GM12878 (cell line): ENCODE measurements around the gene GPR137B. TPM values are rescaled to one million over a fixed set of nuclear protein-coding genes. Genes with fewer than 3 reads are reported as not detected.
A peak's percentile ranks its signal among the peaks of the same experiment; 100 is the strongest.

Source experiments
- ATAC-seq: fragments of 200-7000 bp; cut with Tn5 transposase; 3 replicates; pipeline ENCODE4 v1.9.1; 2020; ENCODE audit warnings: mild to moderate bottlenecking, moderate library complexity
- BruUV-seq: library from RNA; stranded (reverse); fragments of 400-500 nt; replicated peaks from 2 replicates; lab custom pipeline; 2021; lab: Mats Ljungman, UMichigan
- CTCF ChIA-PET: fragments of 300-600 bp; sonication (Branson Sonifier 250); formaldehyde crosslinking; extraction: SDS; loops from one replicate; lab custom pipeline; 2021; ENCODE audit warnings: inconsistent platforms; lab: Yijun Ruan, JAX
- POLR2A ChIA-PET: fragments of 350-600 bp; formaldehyde crosslinking; extraction: SDS; loops from one replicate; lab custom pipeline; 2021; ENCODE audit warnings: inconsistent platforms; lab: Charles Lee
- RAD21 ChIA-PET: fragments of 300-600 bp; sonication (Branson Sonifier 250); formaldehyde crosslinking; loops from one replicate; lab custom pipeline; 2023; ENCODE audit warnings: antibody characterized with exemption; ENCODE audit not compliant: unreplicated experiment; lab: Charles Lee
- SMC1A ChIA-PET: fragments of 300-600 bp; sonication (Branson Sonifier 250); formaldehyde crosslinking; loops from one replicate; lab custom pipeline; 2023; ENCODE audit not compliant: unreplicated experiment, uncharacterized antibody; lab: Charles Lee
- DNase-seq: peaks from one replicate; pipeline ENCODE4 v3.0.0-alpha.2; 2011; ENCODE audit warnings: low read depth, low spot score
- FAIRE-seq: peaks from 3 replicates; lab custom pipeline; 2011; peaks lifted over from hg19 to GRCh38; lab: Jason Lieb, UNC
- H2AFZ ChIP-seq: 2 replicates; pipeline ENCODE4 v1.6.0; 2011; ENCODE audit warnings: low read depth, low read length, control low read depth; ENCODE audit not compliant: control insufficient read depth
- H3K27ac ChIP-seq: 2 replicates; pipeline ENCODE4 v1.5.1; 2011; ENCODE audit warnings: control low read depth; ENCODE audit not compliant: control insufficient read depth, insufficient read depth
- H3K27me3 ChIP-seq, 2 experiments: replicated peaks in 1 of 2; 2 replicates each; pipeline versions ENCODE4 v1.6.0 to v1.6.1; 2011; ENCODE audit warnings: low read length in 1 of 2; ENCODE audit not compliant: control insufficient read depth in 2 of 2, insufficient read depth in 2 of 2
- H3K36me3 ChIP-seq, 2 experiments: 2 replicates each; pipeline ENCODE4 v1.5.1; 2011; ENCODE audit warnings: low read length in 1 of 2; ENCODE audit not compliant: control insufficient read depth in 2 of 2, insufficient read depth in 2 of 2
- H3K4me1 ChIP-seq: 2 replicates; pipeline ENCODE4 v1.6.1; 2011; ENCODE audit warnings: mild to moderate bottlenecking, low read length, moderate library complexity, mixed read lengths; ENCODE audit not compliant: control insufficient read depth, insufficient read depth
- H3K4me2 ChIP-seq: 2 replicates; pipeline ENCODE4 v1.6.0; 2011; ENCODE audit warnings: control low read depth; ENCODE audit not compliant: control insufficient read depth, insufficient read depth
- H3K4me3 ChIP-seq: fragments of 200-600 bp; sonication (generic); 2 replicates; pipeline ENCODE4 v1.5.1; 2016
- H3K79me2 ChIP-seq: 2 replicates; pipeline ENCODE4 v1.6.0; 2011; ENCODE audit warnings: low read length; ENCODE audit not compliant: control insufficient read depth, insufficient read depth
- H3K9ac ChIP-seq: 2 replicates; pipeline ENCODE4 v1.8.0; 2011; ENCODE audit warnings: low read length, control low read depth, mixed read lengths; ENCODE audit not compliant: control insufficient read depth, insufficient read depth
- H3K9me3 ChIP-seq: replicated peaks from 3 replicates; pipeline ENCODE4 v1.5.1; 2011; ENCODE audit warnings: mild to moderate bottlenecking, low read length; ENCODE audit not compliant: control insufficient read depth, insufficient read depth
- H4K20me1 ChIP-seq: 2 replicates; pipeline ENCODE4 v1.6.0; 2011; ENCODE audit not compliant: control insufficient read depth, insufficient read depth
- CHD4 ChIP-seq: fragments of 200-600 bp; sonication (generic); IDR thresholded peaks from 2 replicates; pipeline ENCODE4 v1.6.1; 2016; ENCODE audit warnings: mild to moderate bottlenecking
- EP300 ChIP-seq, 2 experiments: fragments of 150-350 bp in 1 of 2; IDR thresholded peaks; 2 replicates each; pipeline ENCODE4 v1.6.1; 2011 to 2012; ENCODE audit warnings: low read depth in 2 of 2, low read length in 2 of 2, borderline replicate concordance in 1 of 2, improper control_type of control experiment in 1 of 2, inconsistent platforms in 1 of 2; ENCODE audit not compliant: control insufficient read depth in 1 of 2
- HDGF ChIP-seq: fragments of 450-650 bp; IDR thresholded peaks from 2 replicates; pipeline ENCODE4 v1.6.1; 2016; ENCODE audit warnings: antibody characterized with exemption
- MAX ChIP-seq: IDR thresholded peaks from 2 replicates; pipeline ENCODE4 v1.6.1; 2012; ENCODE audit warnings: low read depth, low read length, improper control_type of control experiment
- NR2C2 ChIP-seq: IDR thresholded peaks from 2 replicates; pipeline ENCODE4 v1.6.1; 2011; ENCODE audit warnings: borderline replicate concordance, low read depth; ENCODE audit not compliant: control insufficient read depth, insufficient read length
- POLR2A ChIP-seq: IDR thresholded peaks from 2 replicates; pipeline ENCODE4 v1.6.1; 2011; ENCODE audit warnings: low read depth, mild to moderate bottlenecking, low read length
- POLR2AphosphoS2 ChIP-seq: IDR thresholded peaks from 2 replicates; pipeline ENCODE4 v1.6.1; 2011; ENCODE audit warnings: low read depth, mild to moderate bottlenecking, low read length, improper control_type of control experiment, moderate library complexity
- POLR2AphosphoS5 ChIP-seq: IDR thresholded peaks from 2 replicates; pipeline ENCODE4 v1.6.1; 2011; ENCODE audit warnings: mild to moderate bottlenecking, low read length, inconsistent platforms
- RAD21 ChIP-seq: IDR thresholded peaks from 2 replicates; pipeline ENCODE4 v1.6.1; 2011; ENCODE audit warnings: mild to moderate bottlenecking, low read depth, low read length, moderate library complexity; ENCODE audit not compliant: insufficient read depth
- REST ChIP-seq: IDR thresholded peaks from 2 replicates; pipeline ENCODE4 v1.6.1; 2012; ENCODE audit warnings: mild to moderate bottlenecking, low read depth, low read length
- USF1 ChIP-seq: IDR thresholded peaks from 2 replicates; pipeline ENCODE4 v1.6.1; 2011; ENCODE audit warnings: borderline replicate concordance, low read depth, mild to moderate bottlenecking, moderate library complexity, mixed read lengths, low read length; ENCODE audit not compliant: insufficient read depth; ENCODE audit errors: extremely low read length
- YBX1 ChIP-seq: fragments of 450-650 bp; IDR thresholded peaks from 2 replicates; pipeline ENCODE4 v1.6.1; 2016; ENCODE audit warnings: antibody characterized with exemption
- WGBS: methylation state at CpG from one replicate; pipeline ENCODE4 v1.1.6; 2016; ENCODE audit warnings: low lambda C conversion rate; ENCODE audit not compliant: insufficient replicate concordance, insufficient coverage; ENCODE audit errors: missing lambda C conversion rate; 5-methylcytosine and 5-hydroxymethylcytosine counted together
- in situ Hi-C: fragments of 300-500 bp; cut with MboI; formaldehyde crosslinking; loops from 9 replicates; pipeline ENCODE4 v1.14.3; 2018; ENCODE audit warnings: mixed read lengths
- intact Hi-C: fragments of 100-400 bp; cut with micrococcal nuclease; formaldehyde crosslinking; loops from one replicate; pipeline ENCODE4 v1.14.2; 2022; ENCODE audit not compliant: unreplicated experiment
- polyA plus RNA-seq, 11 experiments: library from polyadenylated mRNA; depleted of rRNA in 4 of 11; unstranded in 6 of 11; stranded (reverse) in 5 of 11; fragments of >200 nt; fragmentation: Nextera tagmentation in 4 of 11; fragmentation: Illumina TruSeq in 1 of 11; extraction: Ambion mirVana in 4 of 11; extraction: Trizol in 1 of 11; gene quantifications; 1 replicate in 1 of 11; 2 replicates in 10 of 11; pipeline versions ENCODE4 v1.2.1 to v1.2.3, GENCODE V29; 2011 to 2016; ENCODE audit warnings: inconsistent platforms in 2 of 11, missing spikeins in 2 of 11, low read depth in 1 of 11
- total RNA-seq, 4 experiments: library from RNA; depleted of rRNA in 3 of 4; stranded (reverse); fragments of >200 nt in 3 of 4; fragmentation: Illumina TruSeq in 1 of 4; extraction: Trizol in 1 of 4; gene quantifications; 2 replicates each; pipeline versions ENCODE4 v1.2.1 to v1.2.3, GENCODE V29; 2013 to 2021

Gene GPR137B
- total and polyA plus RNA-seq, 10 of the 15 experiments (the other 5 are each of a cell fraction or from before 2014, with no cell fraction given): 5.4 to 20.8 (median 12.5) TPM

GRCh38 chr1:236149696-236150228 lies 7.4 kb downstream of the GPR137B start:
- SMC1A ChIA-PET: interaction anchor here (1.4 kb wide), 1 partner anchor 9 kb away, joined by 3 read pairs; no protein-coding TSS in a partner anchor
- no peak for FAIRE-seq
- peak; percentile 28; the same call in 1 of the 2 replicates for TF ChIP-seq YBX1
- peak; percentile 65; the same call in 1 of the 2 replicates for TF ChIP-seq POLR2AphosphoS5
- TF ChIP-seq EP300 (IDR thresholded peaks at IDR 0.05; ENCODE audit: borderline replicate concordance in 1 of 2, control insufficient read depth in 1 of 2, low read depth in 2 of 2, low read length in 2 of 2): no peak
- TF ChIP-seq USF1: no peak
- TF ChIP-seq MAX: no peak
- peak; percentile 19; the same call in 1 of the 2 replicates for TF ChIP-seq POLR2AphosphoS2
- no peak for TF ChIP-seq REST
- no peak for TF ChIP-seq RAD21
- no peak for TF ChIP-seq CHD4
- TF ChIP-seq POLR2A: 0 out of 2 replicates have a peak, but pooled peaks have one; percentile 10
- no peak for TF ChIP-seq NR2C2
- TF ChIP-seq HDGF: peak; percentile 98
- TF ChIP-seq, all 136 proteins: peak for 5
- DNase-seq (no peak), ATAC-seq (no peak)
- Histone ChIP-seq H3K4me1 (peaks cover 27% of the 10 kb centered on the region), H3K79me2 (peaks cover 65% of the 10 kb centered on the region), H3K27me3 (no peaks in the 10 kb centered on the region), H4K20me1 (peaks cover 3% of the 10 kb centered on the region; the same call in 1 of the 2 replicates), H3K36me3 (peaks cover 8% of the 10 kb centered on the region in 2 experiments; a peak in 3 of 4 replicates), H2AFZ (no peak overlapping the region), H3K9me3 (no peaks in the 10 kb centered on the region), H3K9ac (0 out of 2 replicates have a peak overlapping the region, but pooled peaks have one; percentile 8), H3K4me3 (peak overlapping the region; percentile 51; the same call in 1 of the 2 replicates), H3K27ac (peak overlapping the region; percentile 7; the same call in 1 of the 2 replicates), H3K4me2 (peak overlapping the region; percentile 63)
- ChIA-PET POLR2A (interaction anchor here (3.5 kb wide), 1 partner anchor 9 kb away, joined by 16 read pairs; no protein-coding TSS in a partner anchor), RAD21 (interaction anchor here (1.9 kb wide), 1 partner anchor 9 kb away, joined by 5 read pairs; no protein-coding TSS in a partner anchor), CTCF (no interaction called here)
- BruUV-seq: no TSS peak
- intact Hi-C loops (loop anchor here (10.0 kb wide), 1 partner anchor 285 kb away; the partner anchor contains the start of gene LYST), in situ Hi-C loops (loop anchor here (10.0 kb wide), 1 partner anchor 265 kb away; no protein-coding TSS in a partner anchor)
- 86% methylated on average over 10 of the region's 10 CpGs for WGBS
